ACC112 (cell line): ENCODE measurements around the gene FAM118A.

Source experiments
- H2AFZ ChIP-seq: fragments of 200-600 bp; sonication (generic); one replicate; pipeline ENCODE4 v1.6.0; 2017; ENCODE audit warnings: antibody characterized with exemption, low read length; ENCODE audit not compliant: unreplicated experiment
- H3K27ac ChIP-seq: fragments of 200-600 bp; sonication (generic); 2 replicates; pipeline ENCODE4 v1.5.1; 2014; ENCODE audit warnings: low read depth, mild to moderate bottlenecking, antibody characterized with exemption, low read length, moderate library complexity
- H3K27me3 ChIP-seq: fragments of 200-600 bp; sonication (generic); 2 replicates; pipeline ENCODE4 v1.6.1; 2014; ENCODE audit warnings: mild to moderate bottlenecking, antibody characterized with exemption, low read length, moderate library complexity, mixed read lengths; ENCODE audit not compliant: insufficient read depth
- H3K36me3 ChIP-seq: fragments of 200-600 bp; sonication (generic); 2 replicates; pipeline ENCODE4 v1.6.1; 2016; ENCODE audit warnings: mild to moderate bottlenecking, antibody characterized with exemption, low read length, moderate library complexity, mixed read lengths; ENCODE audit not compliant: insufficient read depth
- H3K4me1 ChIP-seq: fragments of 200-600 bp; sonication (generic); one replicate; pipeline ENCODE4 v1.6.1; 2016; ENCODE audit warnings: low read length, mixed read lengths; ENCODE audit not compliant: insufficient read depth, unreplicated experiment, control insufficient read depth
- H3K4me3 ChIP-seq: fragments of 200-600 bp; sonication (generic); 2 replicates; pipeline ENCODE4 v1.5.1; 2014; ENCODE audit warnings: mild to moderate bottlenecking, low read depth, low read length
- H3K79me2 ChIP-seq: fragments of 200-600 bp; sonication (generic); one replicate; pipeline ENCODE4 v1.6.0; 2016; ENCODE audit warnings: low read length; ENCODE audit not compliant: control insufficient read depth, unreplicated experiment, insufficient read depth

The FAM118A gene

GRCh38 chr22:45334068-45334467 is 24.3 kb downstream of the FAM118A start:
- H3K27ac ChIP-seq = no peak overlapping the region
- H3K27me3 ChIP-seq = no peaks in the 10 kb centered on the region
- H3K4me3 ChIP-seq = no peak overlapping the region
- H2AFZ ChIP-seq = no peak overlapping the region
- no peaks in the 10 kb centered on the region for H3K4me1 ChIP-seq
- H3K79me2 ChIP-seq = no peaks in the 10 kb centered on the region
- no peaks in the 10 kb centered on the region for H3K36me3 ChIP-seq

- Histone ChIP-seq H3K36me3 (no peaks in the 10 kb centered on the region), H3K27me3 (no peaks in the 10 kb centered on the region), H3K4me1 (no peaks in the 10 kb centered on the region), H3K79me2 (no peaks in the 10 kb centered on the region), H3K27ac (no peak overlapping the region), H2AFZ (no peak overlapping the region), H3K4me3 (no peak overlapping the region)
Observed at GRCh38 chr22:45334528-45334927, 24.8 kb downstream of the FAM118A start.

GRCh38 chr22:45335021-45335818 is 25.5 kb downstream of the FAM118A start:
- Histone ChIP-seq H3K36me3 (no peaks in the 10 kb centered on the region), H3K4me3 (no peak overlapping the region), H3K4me1 (no peaks in the 10 kb centered on the region), H3K27ac (no peak overlapping the region), H3K79me2 (no peaks in the 10 kb centered on the region), H2AFZ (no peak overlapping the region), H3K27me3 (no peaks in the 10 kb centered on the region)

GRCh38 chr22:45335854-45336522 is 26.3 kb downstream of the FAM118A start:
- Histone ChIP-seq H2AFZ (no peak overlapping the region), H3K4me3 (no peak overlapping the region), H3K36me3 (no peaks in the 10 kb centered on the region), H3K4me1 (no peaks in the 10 kb centered on the region), H3K27me3 (no peaks in the 10 kb centered on the region), H3K27ac (no peak overlapping the region), H3K79me2 (no peaks in the 10 kb centered on the region)

GRCh38 chr22:45336971-45337431 is 27.3 kb downstream of the FAM118A start:
- no peaks in the 10 kb centered on the region for H3K36me3 ChIP-seq
- no peaks in the 10 kb centered on the region for H3K79me2 ChIP-seq
- H2AFZ ChIP-seq = no peak overlapping the region
- H3K4me1 ChIP-seq = no peaks in the 10 kb centered on the region
- H3K4me3 ChIP-seq = no peak overlapping the region
- H3K27ac ChIP-seq = no peak overlapping the region
- H3K27me3 ChIP-seq = no peaks in the 10 kb centered on the region

GRCh38 chr22:45337536-45337935 is 27.8 kb downstream of the FAM118A start:
- H3K27me3 ChIP-seq = no peaks in the 10 kb centered on the region
- H3K79me2 ChIP-seq = no peaks in the 10 kb centered on the region
- H3K4me3 ChIP-seq = no peak overlapping the region
- H3K27ac ChIP-seq = no peak overlapping the region
- no peaks in the 10 kb centered on the region for H3K36me3 ChIP-seq
- no peak overlapping the region for H2AFZ ChIP-seq
- no peaks in the 10 kb centered on the region for H3K4me1 ChIP-seq

GRCh38 chr22:45338795-45339194 is 29.1 kb downstream of the FAM118A start:
- Histone ChIP-seq H3K36me3 (no peaks in the 10 kb centered on the region), H3K4me3 (no peak overlapping the region), H3K4me1 (no peaks in the 10 kb centered on the region), H3K27ac (no peak overlapping the region), H2AFZ (no peak overlapping the region), H3K27me3 (no peaks in the 10 kb centered on the region), H3K79me2 (no peaks in the 10 kb centered on the region)

GRCh38 chr22:45340323-45340722 is 30.6 kb downstream of the FAM118A start:
- Histone ChIP-seq H3K27ac (no peak overlapping the region), H3K4me3 (no peak overlapping the region), H3K4me1 (no peaks in the 10 kb centered on the region), H3K79me2 (no peaks in the 10 kb centered on the region), H2AFZ (no peak overlapping the region), H3K36me3 (no peaks in the 10 kb centered on the region), H3K27me3 (no peaks in the 10 kb centered on the region)

- no peak overlapping the region for H3K4me3 ChIP-seq
- no peak overlapping the region for H2AFZ ChIP-seq
- H3K4me1 ChIP-seq = no peaks in the 10 kb centered on the region
- H3K27ac ChIP-seq = no peak overlapping the region
- H3K36me3 ChIP-seq = no peaks in the 10 kb centered on the region
- H3K27me3 ChIP-seq = no peaks in the 10 kb centered on the region
- H3K79me2 ChIP-seq = no peaks in the 10 kb centered on the region
Observed at GRCh38 chr22:45341498-45341897, 31.8 kb downstream of the FAM118A start.

- Histone ChIP-seq H3K27ac (no peak overlapping the region), H3K36me3 (no peaks in the 10 kb centered on the region), H3K4me3 (no peak overlapping the region), H3K79me2 (no peaks in the 10 kb centered on the region), H3K4me1 (no peaks in the 10 kb centered on the region), H2AFZ (no peak overlapping the region), H3K27me3 (no peaks in the 10 kb centered on the region)
Observed at GRCh38 chr22:45343143-45343542, 33.4 kb downstream of the FAM118A start.

GRCh38 chr22:45344334-45344733 is 34.6 kb downstream of the FAM118A start:
- Histone ChIP-seq H3K36me3 (no peaks in the 10 kb centered on the region), H2AFZ (no peak overlapping the region), H3K27me3 (no peaks in the 10 kb centered on the region), H3K27ac (no peak overlapping the region), H3K79me2 (no peaks in the 10 kb centered on the region), H3K4me1 (no peaks in the 10 kb centered on the region), H3K4me3 (no peak overlapping the region)
